ENCODE data around the gene TPPP2. TPM values are rescaled to one million over a fixed set of nuclear protein-coding genes. Genes with fewer than 3 reads are reported as not detected.
A peak's percentile ranks its signal among the peaks of the same experiment; 100 is the strongest.

TPPP2 gene
- polyA plus RNA-seq, 1 of the 3 experiments (the other 2 are of a cell fraction): not detected

GRCh38 chr14:21070083-21070609 is 40.1 kb downstream of the TPPP2 start, which contains the start of gene ARHGEF40:
ARHGEF40 (plus strand) TSS chr14:21070304; CDS start chr14:21070397, 93 bp downstream.
- Histone ChIP-seq H3K9me2 (no peaks in the 10 kb centered on the region), H3K4me3 (ENCODE audit: low read depth in 2 of 2, low read length in 1 of 2) (peak within 1 kb of the TSS; percentile 81 to 89), H3K27me3 (ENCODE audit: insufficient read depth) (no peaks in the 10 kb centered on the region), H3K4me1 (ENCODE audit: control insufficient read depth in 1 of 2, insufficient read depth in 2 of 2, low read depth in 1 of 2, low read length in 1 of 2) (peaks cover 22 to 29% of the 10 kb centered on the region in 2 experiments), H3K27ac (ENCODE audit: low read depth in 2 of 2, low read length in 1 of 2) (peak within 1 kb of the TSS; percentile 98 to 99), H4K20me1 (ENCODE audit: insufficient read depth) (0 out of 2 replicates have a peak, but pooled peaks cover 8% of the 10 kb centered on the region), H3K4me2 (peak within 1 kb of the TSS; percentile 95), H3F3A (replicated peaks; ENCODE audit: insufficient read depth) (peaks cover 30% of the 10 kb centered on the region), H2AFZ (ENCODE audit: low read depth) (peak within 1 kb of the TSS; percentile 87), H3K36me3 (replicated peaks in 1 of 2; ENCODE audit: control insufficient read depth in 1 of 2, insufficient read depth in 2 of 2, low read length in 1 of 2) (peaks cover 19 to 27% of the 10 kb centered on the region in 2 experiments), H3K9ac (peak within 1 kb of the TSS; percentile 93), H3K9me3 (no peaks in the 10 kb centered on the region), H3K79me2 (ENCODE audit: insufficient read depth) (peaks cover 49% of the 10 kb centered on the region)
- DNase-seq: peak; percentile 87
- TF ChIP-seq SMC3 (IDR thresholded peaks at IDR 0.05; ENCODE audit: low read depth, low read length) (no peak), MAX (IDR thresholded peaks at IDR 0.05; ENCODE audit: low read depth) (no peak; the same call in 1 of the 2 replicates), IRF3 (IDR thresholded peaks at IDR 0.05; ENCODE audit: low read depth, low read length) (no peak), TAF1 (IDR thresholded peaks at IDR 0.05; ENCODE audit: borderline replicate concordance, low read depth, low read length) (0 out of 2 replicates have a peak, but pooled peaks have one; percentile 4), RFX5 (IDR thresholded peaks at IDR 0.05; ENCODE audit: low read length) (no peak), RAD21 (IDR thresholded peaks at IDR 0.05; ENCODE audit: low read length) (no peak), FOXJ3 (CRISPR knock-in tag; IDR thresholded peaks at IDR 0.05) (no peak)
- ChIA-PET CTCF (interaction anchor here (0.7 to 13.2 kb wide), 12 partner anchors 14 to 73 kb away, joined by 3 to 296 read pairs (median 8); partner anchors contain the start of genes TMEM253 and ZNF219), POLR2A (interaction anchor here (0.7 to 2.7 kb wide), 7 partner anchors 14 to 728 kb away, joined by 4 to 19 read pairs (median 12); partner anchors contain the start of gene ZNF219)
- 2% methylated on average over 6 of the region's 63 CpGs for WGBS (ENCODE audit: low lambda C conversion rate)

GRCh38 chr14:21070610-21071224 is 40.7 kb downstream of the TPPP2 start:
- H3K36me3 ChIP-seq (replicated peaks in 1 of 2; ENCODE audit: control insufficient read depth in 1 of 2, insufficient read depth in 2 of 2, low read length in 1 of 2): peaks cover 22 to 32% of the 10 kb centered on the region in 2 experiments
- no peaks in the 10 kb centered on the region for H3K27me3 ChIP-seq (ENCODE audit: insufficient read depth)
- 1% methylated on average over 20 of the region's 23 CpGs for WGBS (ENCODE audit: low lambda C conversion rate)
- TF ChIP-seq SIN3A (IDR thresholded peaks at IDR 0.05; ENCODE audit: borderline replicate concordance, low read depth, low read length): peak; percentile 58; the same call in 1 of the 2 replicates
- no peak for TF ChIP-seq MAX (IDR thresholded peaks at IDR 0.05; ENCODE audit: low read depth)
- peak overlapping the region; percentile 39; the same call in 1 of the 2 replicates for H2AFZ ChIP-seq (ENCODE audit: low read depth)
- no peaks in the 10 kb centered on the region for H3K9me2 ChIP-seq
- H3K9ac ChIP-seq: peak overlapping the region; percentile 93
- H3K79me2 ChIP-seq (ENCODE audit: insufficient read depth): peaks cover 51% of the 10 kb centered on the region
- peaks cover 22 to 33% of the 10 kb centered on the region in 2 experiments for H3K4me1 ChIP-seq (ENCODE audit: control insufficient read depth in 1 of 2, insufficient read depth in 2 of 2, low read depth in 1 of 2, low read length in 1 of 2)
- DNase-seq: peak; percentile 71
- 0 out of 2 replicates have a peak, but pooled peaks cover 8% of the 10 kb centered on the region for H4K20me1 ChIP-seq (ENCODE audit: insufficient read depth)
- no peaks in the 10 kb centered on the region for H3K9me3 ChIP-seq
- peaks cover 30% of the 10 kb centered on the region for H3F3A ChIP-seq (replicated peaks; ENCODE audit: insufficient read depth)
- H3K4me2 ChIP-seq: peak overlapping the region; percentile 95
- ChIA-PET POLR2A (interaction anchor here (0.7 to 2.7 kb wide), 12 partner anchors 9 to 728 kb away, joined by 3 to 19 read pairs (median 8); partner anchors contain the start of genes PARP2, TMEM253 and ZNF219), CTCF (interaction anchor here (0.7 to 13.2 kb wide), 17 partner anchors 12 to 100 kb away, joined by 3 to 296 read pairs (median 5); partner anchors contain the start of genes TMEM253, TPPP2 and ZNF219)
- peak overlapping the region; percentile 98 to 99 for H3K27ac ChIP-seq (ENCODE audit: low read depth in 2 of 2, low read length in 1 of 2)
- peak overlapping the region; percentile 81 to 89 for H3K4me3 ChIP-seq (ENCODE audit: low read depth in 2 of 2, low read length in 1 of 2)
